ENCODE data around the gene EXOC3. TPM values are rescaled to one million over a fixed set of nuclear protein-coding genes. Genes with fewer than 3 reads are reported as not detected.

Gene EXOC3
- total RNA-seq, 1 donor: 32.4 TPM

DNA sequence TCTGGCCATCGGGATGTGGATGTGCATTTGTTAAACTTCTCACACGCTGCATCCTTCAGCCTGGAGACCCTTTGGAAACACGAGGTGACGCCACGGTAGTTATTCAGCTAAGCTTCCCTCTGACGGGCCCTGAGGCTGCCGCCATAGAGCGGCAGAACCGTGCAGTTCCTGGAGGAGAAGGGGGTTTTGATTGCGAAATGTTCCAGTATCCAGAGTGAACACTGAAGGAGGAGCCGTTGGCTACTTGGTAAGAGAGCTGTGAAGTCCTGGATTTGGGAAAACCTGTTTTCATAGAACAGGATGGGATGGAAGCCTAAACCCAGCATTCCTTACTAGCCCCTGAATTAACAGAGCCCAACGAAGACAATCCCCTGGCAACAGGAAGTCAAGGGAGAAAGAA, 23.0 kb upstream of the EXOC3 start:
- H3K4me3 ChIP-seq (ENCODE audit: low read depth, low read length): no peak overlapping the region
- TF ChIP-seq, protein P1, sequence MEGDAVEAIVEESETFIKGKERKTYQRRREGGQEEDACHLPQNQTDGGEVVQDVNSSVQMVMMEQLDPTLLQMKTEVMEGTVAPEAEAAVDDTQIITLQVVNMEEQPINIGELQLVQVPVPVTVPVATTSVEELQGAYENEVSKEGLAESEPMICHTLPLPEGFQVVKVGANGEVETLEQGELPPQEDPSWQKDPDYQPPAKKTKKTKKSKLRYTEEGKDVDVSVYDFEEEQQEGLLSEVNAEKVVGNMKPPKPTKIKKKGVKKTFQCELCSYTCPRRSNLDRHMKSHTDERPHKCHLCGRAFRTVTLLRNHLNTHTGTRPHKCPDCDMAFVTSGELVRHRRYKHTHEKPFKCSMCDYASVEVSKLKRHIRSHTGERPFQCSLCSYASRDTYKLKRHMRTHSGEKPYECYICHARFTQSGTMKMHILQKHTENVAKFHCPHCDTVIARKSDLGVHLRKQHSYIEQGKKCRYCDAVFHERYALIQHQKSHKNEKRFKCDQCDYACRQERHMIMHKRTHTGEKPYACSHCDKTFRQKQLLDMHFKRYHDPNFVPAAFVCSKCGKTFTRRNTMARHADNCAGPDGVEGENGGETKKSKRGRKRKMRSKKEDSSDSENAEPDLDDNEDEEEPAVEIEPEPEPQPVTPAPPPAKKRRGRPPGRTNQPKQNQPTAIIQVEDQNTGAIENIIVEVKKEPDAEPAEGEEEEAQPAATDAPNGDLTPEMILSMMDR (IDR thresholded peaks at IDR 0.05; ENCODE audit: insufficient read depth, low read depth, low read length): no peak
- DNase-seq (ENCODE audit: low read depth): peak; percentile 57

DNA sequence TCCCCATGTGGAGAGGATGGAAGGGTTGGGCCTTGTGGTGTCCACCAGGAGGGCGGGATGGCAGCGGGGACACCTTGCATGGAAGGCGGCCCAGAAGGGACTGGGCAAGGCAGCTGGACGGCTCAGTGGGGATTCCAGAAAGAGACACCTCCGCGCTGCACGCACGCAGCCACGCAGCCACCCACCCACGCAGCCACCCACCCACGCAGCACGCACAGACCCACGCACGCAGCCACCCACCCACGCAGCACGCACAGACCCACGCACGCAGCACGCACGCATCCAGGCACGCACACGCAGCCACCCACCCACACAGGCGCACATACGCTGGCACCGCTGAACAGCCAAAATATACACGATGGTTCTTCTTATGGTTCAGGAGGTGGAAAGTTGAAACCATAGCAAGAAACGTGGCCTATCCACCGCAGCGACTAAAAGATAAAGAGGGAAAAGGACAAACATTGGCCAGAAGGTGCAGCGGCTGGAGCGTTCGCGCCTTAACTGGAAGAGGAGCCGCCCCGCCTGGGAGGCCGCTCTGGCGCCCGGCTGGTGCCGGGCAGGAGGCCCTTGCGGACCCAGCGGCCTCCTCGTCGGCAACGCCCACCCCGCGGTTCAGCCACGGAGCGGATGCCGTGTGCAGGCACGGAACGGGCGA, 22.2 kb upstream of the EXOC3 start:
- no peak for DNase-seq (ENCODE audit: low read depth)
- TF ChIP-seq, protein P1 (IDR thresholded peaks at IDR 0.05; ENCODE audit: insufficient read depth, low read depth, low read length): no peak

DNA sequence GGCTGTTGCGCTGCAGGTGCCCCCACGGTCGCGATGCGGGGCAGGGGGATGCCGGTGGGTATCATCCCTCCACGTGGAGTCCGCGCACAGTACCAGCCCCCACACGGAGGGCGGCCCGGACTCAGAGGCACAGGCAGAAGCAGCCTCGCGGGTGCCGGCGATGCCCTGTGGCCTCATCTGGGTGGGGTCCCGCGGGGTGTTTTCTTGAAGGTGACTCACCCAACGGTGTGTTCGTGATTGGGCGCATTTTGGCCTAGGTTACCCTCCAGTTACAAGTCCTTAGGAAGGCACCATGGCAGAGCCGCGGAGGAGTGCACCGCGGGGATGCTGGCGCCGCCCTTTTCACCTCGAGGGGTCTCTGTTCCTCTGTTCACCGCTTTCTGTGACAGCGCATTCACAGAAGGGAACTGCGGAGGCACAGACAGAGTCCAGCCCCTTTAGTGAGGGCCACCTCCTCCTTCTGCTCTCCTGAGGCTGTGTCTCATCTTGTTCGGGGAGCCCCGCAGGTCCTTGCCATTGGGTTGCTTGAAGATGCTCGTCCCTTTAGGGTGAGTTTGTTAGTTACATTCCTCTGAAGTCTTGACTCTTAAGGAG, 21.6 kb upstream of the EXOC3 start:
- no peak overlapping the region for H3K4me3 ChIP-seq (ENCODE audit: low read depth, low read length)
- TF ChIP-seq, protein P1 (IDR thresholded peaks at IDR 0.05; ENCODE audit: insufficient read depth, low read depth, low read length): no peak
- no peak for DNase-seq (ENCODE audit: low read depth)

More for the DNA sequence above, 22.2 kb upstream of the EXOC3 start:
- H3K4me3 ChIP-seq (ENCODE audit: low read depth, low read length): no peak overlapping the region

DNA sequence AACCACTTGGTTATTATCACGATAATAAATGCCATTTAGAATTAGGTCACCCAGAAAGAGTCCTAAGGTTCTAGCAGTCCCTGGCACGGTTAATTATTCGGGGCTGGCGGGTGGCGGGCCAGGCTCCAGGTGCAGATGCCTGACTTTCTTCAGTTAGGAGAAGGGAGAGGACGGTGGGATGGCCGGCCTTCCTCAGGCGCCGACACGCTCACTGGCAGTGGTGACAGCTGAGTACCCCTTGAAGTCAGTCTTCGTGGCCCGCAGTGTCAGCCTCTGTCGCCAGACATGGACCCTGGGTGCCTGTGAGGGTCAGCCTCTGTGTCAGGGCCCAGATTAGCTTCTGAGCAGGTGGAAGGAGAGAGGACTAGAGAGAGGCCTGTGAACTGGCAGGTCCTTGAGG, 21.1 kb upstream of the EXOC3 start:
- H3K4me3 ChIP-seq (ENCODE audit: low read depth, low read length): no peak overlapping the region
- TF ChIP-seq, protein P1 (IDR thresholded peaks at IDR 0.05; ENCODE audit: insufficient read depth, low read depth, low read length): no peak
- DNase-seq (ENCODE audit: low read depth): no peak

DNA sequence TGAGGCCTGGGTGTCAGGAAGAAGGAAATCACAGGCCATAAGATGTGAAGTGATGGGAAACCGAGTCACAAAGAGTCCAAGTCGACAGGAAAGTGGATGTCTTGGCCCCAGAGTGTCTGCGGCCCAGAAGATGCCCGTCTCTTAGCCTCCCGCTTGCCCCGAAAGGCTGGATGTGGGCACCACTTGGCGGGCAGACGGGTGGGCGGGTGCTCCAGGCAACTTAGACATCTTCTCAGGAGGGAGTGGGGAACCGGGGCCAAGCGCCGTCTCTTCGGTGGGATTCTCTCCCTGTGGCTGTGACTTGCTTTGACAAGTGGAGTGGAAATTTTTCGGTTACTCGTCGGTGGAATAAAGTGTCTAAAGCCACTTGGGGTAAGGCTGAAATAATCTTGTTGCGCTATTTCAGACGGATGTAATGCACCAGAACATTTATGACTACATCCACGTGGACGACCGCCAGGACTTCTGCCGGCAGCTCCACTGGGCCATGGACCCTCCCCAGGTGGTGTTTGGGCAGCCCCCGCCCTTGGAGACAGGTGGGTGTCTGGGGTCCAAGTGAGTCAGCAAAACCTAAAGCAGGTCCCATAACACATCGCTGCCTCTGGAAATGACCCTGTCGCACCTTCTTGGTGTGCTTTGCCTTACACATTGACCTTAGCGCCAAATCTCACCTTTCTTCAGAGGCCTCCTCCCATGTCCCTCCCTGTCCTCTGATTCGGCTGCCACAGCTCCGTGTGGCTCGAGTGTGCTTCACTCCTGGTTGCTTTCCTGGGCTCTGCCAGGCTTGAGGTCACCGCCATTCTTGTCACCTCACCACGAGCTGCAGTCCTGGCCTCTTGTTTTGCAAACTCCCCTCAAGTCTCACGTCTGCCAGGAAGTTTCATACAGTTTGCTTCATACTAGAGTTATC, 20.4 kb upstream of the EXOC3 start:
- TF ChIP-seq, protein P1 (IDR thresholded peaks at IDR 0.05; ENCODE audit: insufficient read depth, low read depth, low read length): no peak
- H3K4me3 ChIP-seq (ENCODE audit: low read depth, low read length): no peak overlapping the region
- DNase-seq (ENCODE audit: low read depth): no peak

DNA sequence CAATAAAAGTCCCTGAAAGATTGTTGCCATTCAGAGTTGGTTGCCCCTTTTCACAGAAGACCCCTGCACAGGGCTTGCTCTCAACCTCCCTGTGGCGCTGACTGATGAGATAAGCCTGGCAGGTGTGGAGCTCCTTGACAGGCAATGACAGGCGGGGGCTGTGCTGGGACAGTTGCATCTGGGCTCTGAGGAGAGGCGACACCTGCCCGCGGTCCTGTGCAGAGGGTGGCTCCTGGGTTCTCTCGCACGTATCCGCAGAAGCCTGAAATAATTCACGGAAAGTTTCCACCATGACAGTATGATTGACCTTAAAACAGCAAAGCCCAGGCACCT, 19.8 kb upstream of the EXOC3 start:
- no peak for DNase-seq (ENCODE audit: low read depth)
- no peak overlapping the region for H3K4me3 ChIP-seq (ENCODE audit: low read depth, low read length)
- TF ChIP-seq, protein P1 (IDR thresholded peaks at IDR 0.05; ENCODE audit: insufficient read depth, low read depth, low read length): no peak
